Stomach (tissue), 4 donors: ENCODE measurements around the gene CCDC106.

ENCODE experiments used
- POLR2A ChIP-seq, 4 donors: fragments of 450-650 bp; IDR thresholded peaks; one replicate each; pipeline ENCODE4 v1.6.1; 2016; ENCODE audit warnings: antibody characterized with exemption in 4 of 4, control low read depth in 2 of 4, mild to moderate bottlenecking in 1 of 4, moderate library complexity in 1 of 4
- POLR2AphosphoS5 ChIP-seq, 3 donors: sonication (generic); formaldehyde crosslinking; IDR thresholded peaks; one replicate each; pipeline ENCODE4 v1.6.1; 2016; ENCODE audit warnings: antibody characterized with exemption in 3 of 3

GRCh38 chr19:55614711-55615542 is 33.1 kb upstream of the CCDC106 start:
- TF ChIP-seq POLR2AphosphoS5 (IDR thresholded peaks at IDR 0.05) = no peak
- TF ChIP-seq POLR2A (IDR thresholded peaks at IDR 0.05) = no peak
